GM19395 (cell line): ENCODE data around the gene CCR3.
A peak's percentile ranks its signal among the peaks of the same experiment; 100 is the strongest.

ENCODE experiments used
- ATAC-seq: cut with Tn5 transposase; IDR thresholded peaks from one replicate; pipeline ENCODE4 v1.9.1; 2021; ENCODE audit warnings: mild to moderate bottlenecking, moderate library complexity; ENCODE audit not compliant: unreplicated experiment

CCR3 gene

GRCh38 chr3:46293991-46294833 is 52.0 kb downstream of the CCR3 start:
- no peak for ATAC-seq

GRCh38 chr3:46296826-46297225 is 54.6 kb downstream of the CCR3 start:
- ATAC-seq = no peak

GRCh38 chr3:46297658-46298423 is 55.6 kb downstream of the CCR3 start:
- ATAC-seq = no peak

- peak; percentile 67 for ATAC-seq
Observed at GRCh38 chr3:46298871-46299607, 56.8 kb downstream of the CCR3 start.

- ATAC-seq = peak; percentile 27
Observed at GRCh38 chr3:46299608-46300460, 57.6 kb downstream of the CCR3 start.

GRCh38 chr3:46300461-46300789 is 58.2 kb downstream of the CCR3 start:
- ATAC-seq = no peak

- ATAC-seq = no peak
Observed at GRCh38 chr3:46301122-46301835, 59.0 kb downstream of the CCR3 start.

GRCh38 chr3:46303240-46303639 is 61.0 kb downstream of the CCR3 start:
- no peak for ATAC-seq

- no peak for ATAC-seq
Observed at GRCh38 chr3:46304739-46305138, 62.5 kb downstream of the CCR3 start.

- no peak for ATAC-seq
Observed at GRCh38 chr3:46312991-46313390, 70.7 kb downstream of the CCR3 start.

GRCh38 chr3:46314517-46314916 is 72.3 kb downstream of the CCR3 start:
- ATAC-seq = no peak

- ATAC-seq = no peak
Observed at GRCh38 chr3:46316206-46316605, 73.9 kb downstream of the CCR3 start.
